ENCODE results near the gene NEK1. TPM values are rescaled to one million over a fixed set of nuclear protein-coding genes. Genes with fewer than 3 reads are reported as not detected.

NEK1 gene
- total and polyA plus RNA-seq, 2 of the 13 experiments (the other 11 are each of a cell fraction or from before 2014, with no cell fraction given): 2.9 to 5.4 TPM

DNA sequence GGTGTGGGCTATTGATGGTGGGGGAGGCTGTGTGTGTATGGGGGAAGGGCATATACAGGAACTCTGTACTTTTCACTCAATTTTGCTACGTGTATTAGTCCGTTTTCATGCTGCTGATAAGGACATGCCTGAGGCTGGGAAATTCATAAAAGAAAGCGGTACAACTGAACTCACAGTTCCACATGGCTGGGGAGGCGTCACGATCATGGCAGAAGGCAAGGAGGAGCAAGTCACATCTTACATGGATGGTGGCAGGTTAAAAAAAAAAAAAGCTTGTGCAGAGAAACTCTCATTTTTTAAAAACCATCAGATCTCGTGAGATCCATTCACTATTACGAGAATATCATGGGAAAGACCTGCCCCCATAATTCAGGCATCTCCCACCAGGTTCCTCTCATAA is 152.3 kb downstream of the NEK1 start:
- Histone ChIP-seq H3K9ac (ENCODE audit: insufficient read depth, low read depth, low read length) (no peak overlapping the region), H3K79me2 (ENCODE audit: insufficient read depth, low read length) (no peaks in the 10 kb centered on the region), H3K4me1 (ENCODE audit: insufficient read depth, low read length) (no peaks in the 10 kb centered on the region), H3K9me3 (ENCODE audit: low read length) (no peaks in the 10 kb centered on the region), H3K4me2 (ENCODE audit: low read depth, low read length) (no peak overlapping the region), H2AFZ (ENCODE audit: low read length) (no peak overlapping the region), H4K20me1 (ENCODE audit: insufficient read depth, low read length) (no peaks in the 10 kb centered on the region), H3K27me3 (ENCODE audit: control insufficient read depth in 1 of 2, insufficient read depth in 2 of 2, low read length in 2 of 2) (no peaks in the 10 kb centered on the region), H3K36me3 (replicated peaks in 1 of 2; ENCODE audit: control insufficient read depth in 1 of 2, insufficient read depth in 2 of 2, low read length in 2 of 2) (no peaks in the 10 kb centered on the region; a peak in 1 of 5 replicates), H3K27ac (ENCODE audit: extremely low read length, insufficient read depth, low read length) (no peak overlapping the region), H3K4me3 (replicated peaks in 1 of 3; ENCODE audit: insufficient read depth in 1 of 3, low read depth in 2 of 3, low read length in 3 of 3) (no peak overlapping the region)
- no TSS peak for BruUV-seq (replicated peaks)
- CTCF ChIA-PET (ENCODE audit: low intra/inter-chr PET ratio, low total read pairs): no interaction called here
- ATAC-seq: no peak
- no peak for DNase-seq (ENCODE audit: low spot score)
- FAIRE-seq: no peak
- POLR2A ChIA-PET: no interaction called here
- intact Hi-C loops (cut with micrococcal nuclease; ENCODE audit: unreplicated experiment) (no loop called here), in situ Hi-C loops (cut with HindIII; ENCODE audit: extremely low pct_ligation_motif_present, low pct_unique_long_range_greater_than_20kb) (no loop called here)
- WGBS (ENCODE audit: low lambda C conversion rate): 95% methylated on average over 7 of the region's 7 CpGs
- TF ChIP-seq, protein P1, sequence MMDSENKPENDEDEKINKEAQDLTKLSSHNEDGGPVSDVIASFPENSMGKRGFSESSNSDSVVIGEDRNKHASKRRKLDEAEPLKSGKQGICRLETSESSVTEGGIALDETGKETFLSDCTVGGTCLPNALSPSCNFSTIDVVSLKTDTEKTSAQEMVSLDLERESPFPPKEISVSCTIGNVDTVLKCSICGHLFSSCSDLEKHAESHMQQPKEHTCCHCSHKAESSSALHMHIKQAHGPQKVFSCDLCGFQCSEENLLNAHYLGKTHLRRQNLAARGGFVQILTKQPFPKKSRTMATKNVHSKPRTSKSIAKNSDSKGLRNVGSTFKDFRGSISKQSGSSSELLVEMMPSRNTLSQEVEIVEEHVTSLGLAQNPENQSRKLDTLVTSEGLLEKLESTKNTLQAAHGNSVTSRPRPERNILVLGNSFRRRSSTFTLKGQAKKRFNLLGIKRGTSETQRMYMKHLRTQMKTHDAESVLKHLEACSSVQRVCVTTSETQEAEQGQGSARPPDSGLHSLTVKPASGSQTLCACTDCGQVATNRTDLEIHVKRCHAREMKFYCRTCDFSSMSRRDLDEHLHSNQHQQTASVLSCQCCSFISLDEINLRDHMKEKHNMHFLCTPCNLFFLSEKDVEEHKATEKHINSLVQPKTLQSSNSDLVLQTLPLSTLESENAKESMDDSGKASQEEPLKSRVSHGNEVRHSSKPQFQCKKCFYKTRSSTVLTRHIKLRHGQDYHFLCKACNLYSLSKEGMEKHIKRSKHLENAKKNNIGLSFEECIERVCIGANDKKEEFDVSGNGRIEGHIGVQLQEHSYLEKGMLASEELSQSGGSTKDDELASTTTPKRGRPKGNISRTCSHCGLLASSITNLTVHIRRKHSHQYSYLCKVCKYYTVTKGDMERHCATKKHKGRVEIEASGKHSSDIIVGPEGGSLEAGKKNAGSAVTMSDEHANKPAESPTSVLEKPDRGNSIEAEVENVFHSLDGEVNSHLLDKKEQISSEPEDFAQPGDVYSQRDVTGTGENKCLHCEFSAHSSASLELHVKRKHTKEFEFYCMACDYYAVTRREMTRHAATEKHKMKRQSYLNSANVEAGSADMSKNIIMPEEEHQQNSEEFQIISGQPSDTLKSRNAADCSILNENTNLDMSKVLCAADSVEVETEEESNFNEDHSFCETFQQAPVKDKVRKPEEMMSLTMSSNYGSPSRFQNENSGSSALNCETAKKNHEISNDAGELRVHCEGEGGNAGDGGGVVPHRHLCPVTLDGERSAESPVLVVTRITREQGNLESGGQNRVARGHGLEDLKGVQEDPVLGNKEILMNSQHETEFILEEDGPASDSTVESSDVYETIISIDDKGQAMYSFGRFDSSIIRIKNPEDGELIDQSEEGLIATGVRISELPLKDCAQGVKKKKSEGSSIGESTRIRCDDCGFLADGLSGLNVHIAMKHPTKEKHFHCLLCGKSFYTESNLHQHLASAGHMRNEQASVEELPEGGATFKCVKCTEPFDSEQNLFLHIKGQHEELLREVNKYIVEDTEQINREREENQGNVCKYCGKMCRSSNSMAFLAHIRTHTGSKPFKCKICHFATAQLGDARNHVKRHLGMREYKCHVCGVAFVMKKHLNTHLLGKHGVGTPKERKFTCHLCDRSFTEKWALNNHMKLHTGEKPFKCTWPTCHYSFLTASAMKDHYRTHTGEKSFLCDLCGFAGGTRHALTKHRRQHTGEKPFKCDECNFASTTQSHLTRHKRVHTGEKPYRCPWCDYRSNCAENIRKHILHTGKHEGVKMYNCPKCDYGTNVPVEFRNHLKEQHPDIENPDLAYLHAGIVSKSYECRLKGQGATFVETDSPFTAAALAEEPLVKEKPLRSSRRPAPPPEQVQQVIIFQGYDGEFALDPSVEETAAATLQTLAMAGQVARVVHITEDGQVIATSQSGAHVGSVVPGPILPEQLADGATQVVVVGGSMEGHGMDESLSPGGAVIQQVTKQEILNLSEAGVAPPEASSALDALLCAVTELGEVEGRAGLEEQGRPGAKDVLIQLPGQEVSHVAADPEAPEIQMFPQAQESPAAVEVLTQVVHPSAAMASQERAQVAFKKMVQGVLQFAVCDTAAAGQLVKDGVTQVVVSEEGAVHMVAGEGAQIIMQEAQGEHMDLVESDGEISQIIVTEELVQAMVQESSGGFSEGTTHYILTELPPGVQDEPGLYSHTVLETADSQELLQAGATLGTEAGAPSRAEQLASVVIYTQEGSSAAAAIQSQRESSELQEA (CRISPR knock-in tag; IDR thresholded peaks at IDR 0.05; ENCODE audit: not compliant biosample characterization): no peak
- no peak for TF ChIP-seq FOSL1 (CRISPR knock-in tag; IDR thresholded peaks at IDR 0.05; ENCODE audit: borderline replicate concordance)
- no peak for TF ChIP-seq ZNF251 (CRISPR knock-in tag; IDR thresholded peaks at IDR 0.05)
- no peak for TF ChIP-seq CCAR2 (optimal IDR thresholded peaks at IDR 0.05; ENCODE audit: low read depth, low read length)
- TF ChIP-seq, protein P2, sequence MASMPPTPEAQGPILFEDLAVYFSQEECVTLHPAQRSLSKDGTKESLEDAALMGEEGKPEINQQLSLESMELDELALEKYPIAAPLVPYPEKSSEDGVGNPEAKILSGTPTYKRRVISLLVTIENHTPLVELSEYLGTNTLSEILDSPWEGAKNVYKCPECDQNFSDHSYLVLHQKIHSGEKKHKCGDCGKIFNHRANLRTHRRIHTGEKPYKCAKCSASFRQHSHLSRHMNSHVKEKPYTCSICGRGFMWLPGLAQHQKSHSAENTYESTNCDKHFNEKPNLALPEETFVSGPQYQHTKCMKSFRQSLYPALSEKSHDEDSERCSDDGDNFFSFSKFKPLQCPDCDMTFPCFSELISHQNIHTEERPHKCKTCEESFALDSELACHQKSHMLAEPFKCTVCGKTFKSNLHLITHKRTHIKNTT (CRISPR knock-in tag; IDR thresholded peaks at IDR 0.05): no peak
- TF ChIP-seq ZBTB2 (CRISPR knock-in tag; IDR thresholded peaks at IDR 0.05; ENCODE audit: low read depth): no peak
- TF ChIP-seq, protein P3, sequence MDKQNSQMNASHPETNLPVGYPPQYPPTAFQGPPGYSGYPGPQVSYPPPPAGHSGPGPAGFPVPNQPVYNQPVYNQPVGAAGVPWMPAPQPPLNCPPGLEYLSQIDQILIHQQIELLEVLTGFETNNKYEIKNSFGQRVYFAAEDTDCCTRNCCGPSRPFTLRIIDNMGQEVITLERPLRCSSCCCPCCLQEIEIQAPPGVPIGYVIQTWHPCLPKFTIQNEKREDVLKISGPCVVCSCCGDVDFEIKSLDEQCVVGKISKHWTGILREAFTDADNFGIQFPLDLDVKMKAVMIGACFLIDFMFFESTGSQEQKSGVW (CRISPR knock-in tag; IDR thresholded peaks at IDR 0.05; ENCODE audit: borderline replicate concordance): no peak
- no peak for TF ChIP-seq ZNF781 (CRISPR knock-in tag; IDR thresholded peaks at IDR 0.05; ENCODE audit: borderline replicate concordance, not compliant biosample characterization)
- TF ChIP-seq DRAP1 (CRISPR knock-in tag; IDR thresholded peaks at IDR 0.05): no peak

Data from HepG2 (cell line).